Psoas muscle (tissue), 8 donors: ENCODE measurements around the gene MYO15B. TPM values are rescaled to one million over a fixed set of nuclear protein-coding genes. Genes with fewer than 3 reads are reported as not detected.
"Not testable (repeated sequence)": the region's sequence is repeated elsewhere in the genome, so short reads cannot be mapped to it uniquely, and the experiment has no call there.

ENCODE experiments used
- ATAC-seq, 4 donors: fragments of 200-7000 bp; cut with Tn5 transposase; one replicate each; pipeline ENCODE4 v1.9.1; 2020; ENCODE audit warnings: moderate library complexity in 3 of 4, mild to moderate bottlenecking in 2 of 4
- DNase-seq, 2 donors: peaks; one replicate each; pipeline ENCODE4 v3.0.0-alpha.2; 2020
- H3K27ac ChIP-seq: fragments of 200-600 bp; one replicate; pipeline ENCODE4 v1.8.0; 2022
- H3K27me3 ChIP-seq, 3 donors: fragments of 200-600 bp in 1 of 3; one replicate each; pipeline versions ENCODE4 v1.6.1 to v1.8.0; 2013 to 2022; ENCODE audit warnings: low read length in 2 of 3, mild to moderate bottlenecking in 2 of 3, moderate library complexity in 1 of 3; ENCODE audit not compliant: insufficient read depth in 3 of 3
- H3K36me3 ChIP-seq, 2 donors: fragments of 200-600 bp in 1 of 2; one replicate each; pipeline versions ENCODE4 v1.6.1 to v1.8.0; 2013 to 2022; ENCODE audit warnings: low read depth in 1 of 2, mild to moderate bottlenecking in 1 of 2, moderate library complexity in 1 of 2; ENCODE audit not compliant: insufficient read depth in 1 of 2
- H3K4me1 ChIP-seq: fragments of 200-600 bp; one replicate; pipeline ENCODE4 v1.8.0; 2022
- H3K4me3 ChIP-seq: fragments of 200-600 bp; one replicate; pipeline ENCODE4 v1.8.0; 2022; ENCODE audit warnings: mild to moderate bottlenecking
- H3K9me3 ChIP-seq: fragments of 200-600 bp; one replicate; pipeline ENCODE4 v1.8.0; 2022
- WGBS, 3 donors: extraction: QIAGEN DNeasy Blood & Tissue Kit; methylation state at CpG; one replicate each; pipeline versions ENCODE4 v1.1.6 to v1.1.7; 2013; 5-methylcytosine and 5-hydroxymethylcytosine counted together
- intact Hi-C, 2 donors: fragments of 100-400 bp; cut with DNase I; formaldehyde crosslinking; loops; one replicate each; pipeline versions ENCODE4 v1.11.0 to v1.14.2; 2022
- polyA plus RNA-seq, 3 donors: library from polyadenylated mRNA; stranded (reverse); fragments of 200-250 nt; gene quantifications; one replicate each; pipeline ENCODE4 v1.2.3, GENCODE V29; 2013
- total RNA-seq, 4 donors: library from RNA; stranded (reverse); fragmentation: NEBNext Ultra II Directional in 2 of 4; extraction: Animal tissue kit (Norgen Biotek cat#: 25700) in 2 of 4; gene quantifications; one replicate each; pipeline versions ENCODE4 v1.2.1 to v1.2.4, GENCODE V29; 2021 to 2023
- TF ChIP-seq, protein P1 (sequence below): fragments of 200-600 bp; IDR thresholded peaks from one replicate; pipeline ENCODE4 v1.8.0; 2022; ENCODE audit warnings: antibody characterized with exemption
- donor health status: healthy with polysubstance abuse.
- donor health status: DM: no; HTN: no; CAD: no; lungs with moderate emphysema.
- donor health status: Bipolar disorder and iron deficiency.
- donor health status: healthy.
- donor health status: DM: yes; HTN: yes; CAD: no.
- donor health status: DM: no; HTN: no; CAD: no.
- donor health status: DM: no; HTN: no; CAD: no.
- donor health status: DM: yes; HTN: yes; CAD: no.

Gene MYO15B
- total and polyA plus RNA-seq, 7 donors: 5.2 to 28.2 (median 16.7) TPM

DNA sequence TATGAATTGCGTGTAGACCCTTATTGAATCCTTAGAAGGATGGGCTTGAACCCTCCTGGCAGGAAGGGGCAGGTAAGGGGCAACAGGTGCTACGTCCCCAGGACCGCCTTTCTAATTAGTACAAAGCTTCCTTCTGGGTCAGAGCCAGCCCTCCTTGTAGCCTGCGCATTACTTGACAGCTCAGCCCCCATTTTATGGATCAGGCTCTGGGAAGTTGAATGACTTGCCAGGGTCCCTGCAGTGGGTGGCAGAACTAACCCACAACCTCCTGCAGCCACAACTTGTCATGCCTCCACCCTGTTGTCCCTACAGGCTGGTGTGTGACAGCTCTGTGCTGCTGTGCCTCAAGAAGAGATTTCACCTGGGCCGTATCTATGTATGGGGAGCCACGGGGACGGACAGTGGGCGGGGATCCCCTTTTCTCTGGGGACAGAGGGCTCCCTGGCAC is 2.7 kb downstream of the MYO15B start:
- no peak for ATAC-seq
- DNase-seq: no peak
- WGBS, 3 donors: 73 to 76% (median 76%) methylated on average over 8 of the region's 8 CpGs
- Histone ChIP-seq H3K4me1 (peaks cover 3% of the 10 kb centered on the region), H3K27ac (peak overlapping the region; percentile 30), H3K9me3 (no peaks in the 10 kb centered on the region), H3K4me3 (no peak overlapping the region), H3K27me3 (peaks cover 0 to 11% (median 4%) of the 10 kb centered on the region in 3 donors), H3K36me3 (no peaks in the 10 kb centered on the region)
- intact Hi-C loops: no loop called here
- TF ChIP-seq, protein P1, sequence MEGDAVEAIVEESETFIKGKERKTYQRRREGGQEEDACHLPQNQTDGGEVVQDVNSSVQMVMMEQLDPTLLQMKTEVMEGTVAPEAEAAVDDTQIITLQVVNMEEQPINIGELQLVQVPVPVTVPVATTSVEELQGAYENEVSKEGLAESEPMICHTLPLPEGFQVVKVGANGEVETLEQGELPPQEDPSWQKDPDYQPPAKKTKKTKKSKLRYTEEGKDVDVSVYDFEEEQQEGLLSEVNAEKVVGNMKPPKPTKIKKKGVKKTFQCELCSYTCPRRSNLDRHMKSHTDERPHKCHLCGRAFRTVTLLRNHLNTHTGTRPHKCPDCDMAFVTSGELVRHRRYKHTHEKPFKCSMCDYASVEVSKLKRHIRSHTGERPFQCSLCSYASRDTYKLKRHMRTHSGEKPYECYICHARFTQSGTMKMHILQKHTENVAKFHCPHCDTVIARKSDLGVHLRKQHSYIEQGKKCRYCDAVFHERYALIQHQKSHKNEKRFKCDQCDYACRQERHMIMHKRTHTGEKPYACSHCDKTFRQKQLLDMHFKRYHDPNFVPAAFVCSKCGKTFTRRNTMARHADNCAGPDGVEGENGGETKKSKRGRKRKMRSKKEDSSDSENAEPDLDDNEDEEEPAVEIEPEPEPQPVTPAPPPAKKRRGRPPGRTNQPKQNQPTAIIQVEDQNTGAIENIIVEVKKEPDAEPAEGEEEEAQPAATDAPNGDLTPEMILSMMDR: no peak

DNA sequence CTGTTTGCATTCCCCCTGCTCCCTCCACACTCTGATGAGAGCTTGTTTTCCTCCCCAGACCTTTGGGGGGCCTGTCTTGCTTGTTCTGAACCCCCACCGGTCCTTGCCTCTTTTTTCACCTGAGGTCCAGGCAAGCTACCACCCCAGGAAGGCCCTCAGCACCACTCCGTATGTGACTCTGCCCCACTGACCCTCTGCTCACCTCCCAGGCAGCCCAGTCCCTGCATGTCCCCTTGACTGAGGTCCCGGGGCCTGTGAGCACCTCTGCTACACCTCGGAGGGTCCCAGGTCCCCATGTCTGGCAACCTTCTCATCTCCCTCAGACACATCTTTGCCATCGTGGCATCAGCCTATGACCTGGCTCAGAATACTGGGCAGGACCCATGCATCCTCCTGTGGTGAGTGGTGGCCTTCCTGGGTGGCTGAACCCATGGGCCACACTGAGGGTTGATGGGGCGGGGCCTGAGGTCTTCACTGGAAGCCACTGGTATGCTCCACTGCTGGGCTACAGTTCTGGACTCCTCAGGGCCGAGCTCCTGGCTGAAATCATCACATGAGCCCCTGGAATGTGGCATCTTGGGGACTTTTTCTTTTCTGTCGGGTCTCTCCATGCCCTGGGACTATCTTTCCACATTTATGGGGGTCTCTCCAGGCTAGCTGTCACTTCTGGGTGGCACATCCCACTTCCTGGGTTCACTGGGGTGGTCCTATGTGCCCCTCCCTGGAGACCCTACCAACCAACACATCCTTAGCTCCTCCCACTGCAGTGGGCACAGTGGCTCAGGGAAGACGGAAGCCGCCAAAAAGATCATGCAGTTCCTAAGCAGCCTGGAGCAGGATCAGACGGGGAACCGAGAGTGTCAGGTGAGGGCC is 3.5 kb downstream of the MYO15B start:
- no peak for DNase-seq
- no peaks in the 10 kb centered on the region for H3K9me3 ChIP-seq
- TF ChIP-seq, protein P1: no peak
- intact Hi-C loops: no loop called here
- no peak overlapping the region for H3K4me3 ChIP-seq
- peaks cover 0 to 11% (median 4%) of the 10 kb centered on the region in 3 donors for H3K27me3 ChIP-seq
- no peak for ATAC-seq
- H3K4me1 ChIP-seq: peaks cover 3% of the 10 kb centered on the region
- H3K27ac ChIP-seq: no peak overlapping the region
- no peaks in the 10 kb centered on the region for H3K36me3 ChIP-seq
- WGBS, 3 donors: 64 to 77% (median 65%) methylated on average over 12 of the region's 12 CpGs

DNA sequence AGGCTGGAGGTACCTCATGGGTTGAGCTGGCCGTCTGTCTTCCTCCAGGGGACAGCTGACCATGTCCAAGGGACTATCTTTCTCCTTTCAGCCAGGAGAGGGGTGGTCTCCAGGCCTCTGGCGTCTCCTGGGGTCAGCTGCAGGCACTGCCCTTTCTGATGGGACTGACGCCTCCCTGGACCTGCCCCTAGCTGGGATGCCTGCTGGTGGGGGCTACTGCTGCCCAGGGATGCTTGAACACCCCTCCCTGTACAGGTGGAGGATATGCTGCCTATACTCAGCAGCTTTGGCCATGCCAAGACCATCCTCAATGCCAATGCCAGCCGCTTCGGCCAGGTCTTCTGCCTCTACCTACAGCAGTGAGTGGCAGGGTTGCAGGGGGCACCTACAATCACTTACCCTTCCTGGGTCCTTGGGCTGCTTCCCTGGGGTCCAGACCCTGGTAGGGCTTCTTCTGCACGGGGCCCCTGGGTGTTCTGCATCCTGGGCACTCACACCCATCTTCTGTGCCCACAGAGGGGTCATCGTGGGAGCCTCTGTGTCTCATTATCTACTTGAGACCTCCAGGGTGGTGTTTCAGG is 4.2 kb downstream of the MYO15B start:
- Histone ChIP-seq H3K27me3 (peaks cover 0 to 11% (median 4%) of the 10 kb centered on the region in 3 donors), H3K27ac (no peak overlapping the region), H3K4me1 (peaks cover 3% of the 10 kb centered on the region), H3K4me3 (no peak overlapping the region), H3K36me3 (no peaks in the 10 kb centered on the region), H3K9me3 (no peaks in the 10 kb centered on the region)
- 73 to 87% (median 79%) methylated on average over 7 of the region's 7 CpGs for WGBS, 3 donors
- no peak for ATAC-seq
- DNase-seq: no peak
- intact Hi-C loops: no loop called here
- TF ChIP-seq, protein P1: no peak

DNA sequence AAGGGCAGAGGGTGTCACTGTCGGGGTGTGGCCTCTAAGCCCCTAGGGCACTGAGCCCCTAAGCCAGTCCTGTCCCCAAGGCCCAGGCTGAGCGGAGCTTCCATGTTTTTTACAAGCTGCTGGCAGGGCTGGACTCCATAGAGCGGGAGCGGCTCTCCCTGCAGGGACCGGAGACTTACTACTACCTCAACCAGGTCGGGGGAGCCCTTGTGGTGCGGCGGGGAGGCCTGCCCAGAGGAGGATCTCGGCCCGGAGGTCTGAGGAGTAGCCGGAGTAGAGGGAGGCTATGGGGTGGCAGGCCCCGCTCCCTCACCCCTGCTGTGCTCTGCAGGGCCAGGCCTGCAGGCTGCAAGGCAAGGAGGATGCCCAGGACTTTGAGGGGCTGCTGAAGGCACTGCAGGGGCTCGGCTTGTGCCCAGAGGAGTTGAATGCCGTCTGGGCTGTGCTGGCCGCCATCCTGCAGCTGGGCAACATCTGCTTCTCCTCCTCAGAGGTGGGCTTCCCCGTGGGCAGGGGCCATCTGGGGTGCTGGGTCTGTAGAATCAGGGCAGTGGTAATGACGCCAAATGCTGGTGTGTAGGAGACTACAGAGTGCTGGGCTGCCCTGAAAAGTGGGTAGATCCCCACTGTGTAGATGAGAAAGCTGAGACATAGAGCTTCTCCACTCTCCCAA is 4.9 kb downstream of the MYO15B start:
- WGBS, 3 donors: 74 to 83% (median 80%) methylated on average over 17 of the region's 17 CpGs
- no peaks in the 10 kb centered on the region for H3K9me3 ChIP-seq
- peaks cover 3% of the 10 kb centered on the region for H3K4me1 ChIP-seq
- DNase-seq (no peak), ATAC-seq (no peak)
- H3K27me3 ChIP-seq: peaks cover 0 to 10% (median 4%) of the 10 kb centered on the region in 3 donors
- H3K27ac ChIP-seq: no peak overlapping the region
- no peak overlapping the region for H3K4me3 ChIP-seq
- intact Hi-C loops: no loop called here
- H3K36me3 ChIP-seq: no peaks in the 10 kb centered on the region
- TF ChIP-seq, protein P1: no peak

DNA sequence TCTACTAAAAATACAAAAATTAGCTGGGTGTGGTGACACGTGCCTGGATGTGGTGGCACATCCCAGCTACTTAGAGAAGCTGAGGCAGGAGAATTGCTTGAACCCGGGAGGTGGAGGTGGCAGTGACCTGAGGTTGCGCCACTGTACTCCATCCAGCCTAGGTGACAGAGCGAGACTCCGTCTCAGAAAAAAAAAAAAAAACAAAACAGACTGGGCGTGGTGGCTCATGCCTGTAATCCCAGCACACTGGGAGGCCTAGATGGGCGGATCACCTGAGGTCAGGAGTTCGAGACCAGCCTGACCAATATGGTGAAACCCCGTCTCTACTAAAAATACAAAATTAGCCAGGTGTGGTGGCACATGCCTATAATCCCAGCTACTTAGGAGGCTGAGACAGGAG is 5.8 kb downstream of the MYO15B start:
- H3K27ac ChIP-seq, intact Hi-C loops, ATAC-seq, H3K4me1 ChIP-seq, DNase-seq, H3K4me3 ChIP-seq, H3K36me3 ChIP-seq, H3K27me3 ChIP-seq, H3K9me3 ChIP-seq: not testable (repeated sequence)
- WGBS, 3 donors: 86 to 89% (median 88%) methylated on average over 9 of the region's 9 CpGs
